ENCODE data around the gene LY6G6C. TPM values are rescaled to one million over a fixed set of nuclear protein-coding genes. Genes with fewer than 3 reads are reported as not detected.
A peak's percentile ranks its signal among the peaks of the same experiment; 100 is the strongest.

LY6G6C gene
- total RNA-seq, 1 donor from 2014 or later: not detected

DNA sequence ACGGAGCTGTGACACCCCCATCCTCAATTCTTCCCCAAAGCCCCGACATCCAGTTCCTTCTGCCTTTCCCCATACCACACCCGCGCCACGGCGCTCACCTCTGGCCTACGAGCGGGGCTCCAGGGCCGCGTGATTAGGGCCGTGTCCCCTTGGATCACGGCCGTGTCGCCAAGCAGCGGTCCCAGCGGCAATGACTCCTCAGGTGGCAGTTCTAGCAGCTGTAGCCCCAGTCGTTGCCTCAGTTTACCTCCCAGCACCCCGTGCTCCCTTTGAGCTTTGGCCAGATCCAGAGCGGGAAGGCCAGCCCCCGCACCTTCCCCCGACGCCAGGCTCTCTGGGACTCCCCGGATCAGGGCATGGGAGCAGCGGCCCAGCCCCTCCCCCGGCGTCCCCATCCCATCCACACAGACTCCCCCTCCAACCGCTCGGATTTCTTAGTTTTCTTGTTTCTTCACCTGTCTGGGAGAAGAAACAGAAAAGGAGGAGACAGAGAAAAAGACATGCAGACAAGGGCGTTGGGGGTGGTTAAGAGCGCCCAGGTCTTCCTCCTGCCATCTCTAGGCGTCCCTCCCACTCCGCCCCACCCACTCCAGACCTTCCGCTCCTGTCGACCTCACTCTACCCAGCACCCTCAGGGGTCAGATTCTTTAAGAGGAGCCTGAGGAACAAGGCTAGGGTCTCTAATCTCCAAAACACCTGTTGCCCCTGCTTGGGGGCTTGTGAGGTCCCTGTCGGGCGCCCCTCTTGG lies 7.4 kb upstream of the LY6G6C start, which contains the start of gene DDAH2:
TSS of gene DDAH2 (minus strand) at position 533 of the 748 bp plus-strand sequence. CDS start at position 395, 138 bp downstream.
- H3K27ac Mint-ChIP-seq: peak within 1 kb of the TSS; percentile 95
- peaks cover 28% of the 10 kb centered on the region for H4K20me1 ChIP-seq (ENCODE audit: low read depth)

DNA sequence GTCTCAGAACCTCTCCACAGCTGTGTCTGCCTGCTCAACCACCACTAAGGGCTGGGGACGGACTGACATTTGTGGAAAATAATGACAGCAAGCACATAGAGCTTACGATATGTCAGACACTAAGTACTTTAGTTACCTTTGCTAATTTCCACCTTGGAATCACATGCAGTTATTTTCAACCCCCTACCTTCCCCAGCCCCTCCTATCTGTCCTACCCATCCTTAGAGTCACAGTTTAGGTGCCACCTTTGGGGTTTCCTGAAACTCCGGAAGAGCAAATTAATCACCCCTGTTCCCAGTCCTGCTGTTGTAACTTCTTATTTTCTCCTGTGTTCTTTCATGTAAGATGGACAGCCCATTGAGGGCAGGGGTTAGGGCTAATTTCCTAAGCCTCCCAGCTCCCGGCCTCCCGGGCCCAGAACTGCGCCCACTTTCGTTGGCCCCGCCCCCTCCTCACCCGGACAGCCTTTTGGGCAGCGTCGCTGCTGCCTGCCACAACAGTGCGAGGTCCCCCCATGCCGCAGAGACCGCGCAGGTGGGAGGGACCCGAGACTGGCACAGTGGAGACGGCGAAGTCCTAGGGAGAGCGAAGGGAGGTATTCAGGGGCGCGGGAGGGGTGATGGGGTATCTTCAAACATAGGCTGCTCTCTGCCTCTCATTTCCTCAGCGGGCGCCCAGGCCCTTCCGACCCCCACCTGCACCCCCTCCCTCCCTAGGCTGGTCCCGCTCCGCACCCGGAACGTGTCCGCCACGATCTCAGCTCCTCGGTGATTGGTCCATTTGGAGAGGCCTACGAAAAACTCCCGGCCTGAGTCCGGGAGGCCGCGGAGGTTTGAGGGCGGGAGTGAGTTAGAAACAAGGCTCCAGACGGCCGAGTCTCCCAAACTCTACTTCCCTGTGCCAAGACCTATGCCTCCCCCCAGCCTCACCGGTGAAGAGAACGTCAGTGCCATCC lies 6.4 kb upstream of the LY6G6C start:
- Histone ChIP-seq H3K4me3 (peak overlapping the region; percentile 99), H3K4me2 (peak overlapping the region; percentile 86), H3K4me1 (peaks cover 7% of the 10 kb centered on the region), H2AFZ (replicated peaks) (no peak overlapping the region), H3K27ac (no peak overlapping the region), H3K9ac (no peak overlapping the region), H3K9me3 (ENCODE audit: low read depth) (no peaks in the 10 kb centered on the region), H3K79me2 (ENCODE audit: low read depth) (peaks cover 19% of the 10 kb centered on the region), H4K20me1 (ENCODE audit: low read depth) (peaks cover 24% of the 10 kb centered on the region), H3K27me3 (no peaks in the 10 kb centered on the region), H3F3A (ENCODE audit: low read depth) (peaks cover 57% of the 10 kb centered on the region), H3K36me3 (peaks cover 5% of the 10 kb centered on the region)
- Mint-ChIP-seq H3K27me3 (ENCODE audit: insufficient read depth, low read depth) (peaks cover 10% of the 10 kb centered on the region), H3K9me3 (no peaks in the 10 kb centered on the region), H3K4me3 (peak overlapping the region; percentile 99), H3K36me3 (peaks cover 46% of the 10 kb centered on the region), H3K27ac (peak overlapping the region; percentile 57), H3K4me1 (peaks cover 39% of the 10 kb centered on the region)
- TF ChIP-seq, protein P1, sequence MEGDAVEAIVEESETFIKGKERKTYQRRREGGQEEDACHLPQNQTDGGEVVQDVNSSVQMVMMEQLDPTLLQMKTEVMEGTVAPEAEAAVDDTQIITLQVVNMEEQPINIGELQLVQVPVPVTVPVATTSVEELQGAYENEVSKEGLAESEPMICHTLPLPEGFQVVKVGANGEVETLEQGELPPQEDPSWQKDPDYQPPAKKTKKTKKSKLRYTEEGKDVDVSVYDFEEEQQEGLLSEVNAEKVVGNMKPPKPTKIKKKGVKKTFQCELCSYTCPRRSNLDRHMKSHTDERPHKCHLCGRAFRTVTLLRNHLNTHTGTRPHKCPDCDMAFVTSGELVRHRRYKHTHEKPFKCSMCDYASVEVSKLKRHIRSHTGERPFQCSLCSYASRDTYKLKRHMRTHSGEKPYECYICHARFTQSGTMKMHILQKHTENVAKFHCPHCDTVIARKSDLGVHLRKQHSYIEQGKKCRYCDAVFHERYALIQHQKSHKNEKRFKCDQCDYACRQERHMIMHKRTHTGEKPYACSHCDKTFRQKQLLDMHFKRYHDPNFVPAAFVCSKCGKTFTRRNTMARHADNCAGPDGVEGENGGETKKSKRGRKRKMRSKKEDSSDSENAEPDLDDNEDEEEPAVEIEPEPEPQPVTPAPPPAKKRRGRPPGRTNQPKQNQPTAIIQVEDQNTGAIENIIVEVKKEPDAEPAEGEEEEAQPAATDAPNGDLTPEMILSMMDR (IDR thresholded peaks at IDR 0.05): no peak
- TF ChIP-seq EZH2 (IDR thresholded peaks at IDR 0.05) (no peak), EZH2phosphoT487 (IDR thresholded peaks at IDR 0.05) (no peak)
- no peak for DNase-seq (ENCODE audit: low spot score)

More for the DNA sequence above, 7.4 kb upstream of the LY6G6C start, which contains the start of gene DDAH2:
- H3K79me2 ChIP-seq (ENCODE audit: low read depth): peaks cover 23% of the 10 kb centered on the region
- H3K4me3 Mint-ChIP-seq: peak within 1 kb of the TSS; percentile 99
- H3K4me3 ChIP-seq: peak within 1 kb of the TSS; percentile 99
- peaks cover 49% of the 10 kb centered on the region for H3K4me1 Mint-ChIP-seq
- H3K9ac ChIP-seq: peak within 1 kb of the TSS; percentile 64
- no peak for DNase-seq (ENCODE audit: low spot score)
- peak within 1 kb of the TSS; percentile 59 for H3K27ac ChIP-seq
- TF ChIP-seq EZH2 (IDR thresholded peaks at IDR 0.05): no peak
- no peak for TF ChIP-seq EZH2phosphoT487 (IDR thresholded peaks at IDR 0.05)
- TF ChIP-seq, protein P1 (IDR thresholded peaks at IDR 0.05): no peak
- peak within 1 kb of the TSS; percentile 70 for H2AFZ ChIP-seq (replicated peaks)
- H3K4me2 ChIP-seq: peak within 1 kb of the TSS; percentile 86
- H3K36me3 Mint-ChIP-seq: peaks cover 55% of the 10 kb centered on the region
- peaks cover 66% of the 10 kb centered on the region for H3F3A ChIP-seq (ENCODE audit: low read depth)
- H3K36me3 ChIP-seq: peaks cover 5% of the 10 kb centered on the region
- H3K27me3 Mint-ChIP-seq (ENCODE audit: insufficient read depth, low read depth): peaks cover 8% of the 10 kb centered on the region
- H3K4me1 ChIP-seq: peaks cover 7% of the 10 kb centered on the region
- no peaks in the 10 kb centered on the region for H3K9me3 Mint-ChIP-seq
- no peaks in the 10 kb centered on the region for H3K27me3 ChIP-seq
- H3K9me3 ChIP-seq (ENCODE audit: low read depth): no peaks in the 10 kb centered on the region

DNA sequence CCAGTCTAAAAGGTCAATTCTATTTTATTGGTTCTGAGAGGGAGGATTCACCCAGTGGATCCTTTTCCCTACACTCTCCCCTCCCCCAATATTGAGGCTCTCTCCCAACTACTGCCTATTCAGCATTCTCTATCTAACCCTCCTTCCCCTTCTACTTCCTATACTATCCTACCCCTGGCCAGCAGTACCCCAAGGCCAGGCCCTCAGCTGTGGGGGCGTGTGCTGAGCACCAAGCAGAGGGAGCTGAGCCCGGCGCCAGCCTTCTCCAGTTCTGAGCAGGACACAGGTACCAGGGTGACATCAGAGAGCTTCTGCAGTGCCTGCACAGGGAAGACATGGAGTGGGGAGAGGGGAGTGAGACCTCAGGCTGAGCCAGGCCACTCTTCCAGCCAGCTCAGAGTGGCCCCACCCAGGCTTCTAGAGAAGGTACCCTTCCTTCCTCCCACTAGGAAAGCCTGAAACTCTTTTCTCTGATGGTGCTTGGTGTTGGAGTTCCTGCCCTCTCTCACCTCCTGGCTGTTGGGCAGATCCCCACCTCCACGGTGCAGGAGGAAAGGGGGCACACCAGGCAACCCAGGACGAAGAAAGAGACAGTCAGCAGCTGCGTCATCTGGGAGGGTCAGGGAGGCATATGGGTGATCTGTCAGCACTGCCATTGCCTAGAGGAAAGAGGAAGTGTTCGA lies 5.6 kb upstream of the LY6G6C start:
- peaks cover 5% of the 10 kb centered on the region for H3K36me3 ChIP-seq
- no peak overlapping the region for H3K4me3 ChIP-seq
- no peak overlapping the region for H2AFZ ChIP-seq (replicated peaks)
- no peak overlapping the region for H3K27ac ChIP-seq
- H3F3A ChIP-seq (ENCODE audit: low read depth): peaks cover 49% of the 10 kb centered on the region
- no peak overlapping the region for H3K9ac ChIP-seq
- H3K4me2 ChIP-seq: no peak overlapping the region
- H3K4me1 ChIP-seq: peaks cover 7% of the 10 kb centered on the region
- peaks cover 19% of the 10 kb centered on the region for H3K79me2 ChIP-seq (ENCODE audit: low read depth)
- H3K9me3 ChIP-seq (ENCODE audit: low read depth): no peaks in the 10 kb centered on the region
- no peaks in the 10 kb centered on the region for H3K27me3 ChIP-seq
- Mint-ChIP-seq H3K27ac (peak overlapping the region; percentile 57), H3K4me1 (peaks cover 39% of the 10 kb centered on the region), H3K27me3 (ENCODE audit: insufficient read depth, low read depth) (peaks cover 10% of the 10 kb centered on the region), H3K36me3 (peaks cover 44% of the 10 kb centered on the region), H3K9me3 (no peaks in the 10 kb centered on the region), H3K4me3 (peak overlapping the region; percentile 78)
- peaks cover 24% of the 10 kb centered on the region for H4K20me1 ChIP-seq (ENCODE audit: low read depth)
- no peak for DNase-seq (ENCODE audit: low spot score)
- TF ChIP-seq EZH2phosphoT487 (IDR thresholded peaks at IDR 0.05) (no peak), EZH2 (IDR thresholded peaks at IDR 0.05) (no peak)
- TF ChIP-seq, protein P1 (IDR thresholded peaks at IDR 0.05): no peak

All from neural progenitor cell (in vitro differentiated cells).